HG03196 (cell line): ENCODE data around the gene SUSD6.
"Not testable (repeated sequence)": the region's sequence is repeated elsewhere in the genome, so short reads cannot be mapped to it uniquely, and the experiment has no call there.

Experiments
- ATAC-seq: cut with Tn5 transposase; IDR thresholded peaks from one replicate; pipeline ENCODE4 v1.9.1; 2021; ENCODE audit not compliant: unreplicated experiment

Gene SUSD6

DNA sequence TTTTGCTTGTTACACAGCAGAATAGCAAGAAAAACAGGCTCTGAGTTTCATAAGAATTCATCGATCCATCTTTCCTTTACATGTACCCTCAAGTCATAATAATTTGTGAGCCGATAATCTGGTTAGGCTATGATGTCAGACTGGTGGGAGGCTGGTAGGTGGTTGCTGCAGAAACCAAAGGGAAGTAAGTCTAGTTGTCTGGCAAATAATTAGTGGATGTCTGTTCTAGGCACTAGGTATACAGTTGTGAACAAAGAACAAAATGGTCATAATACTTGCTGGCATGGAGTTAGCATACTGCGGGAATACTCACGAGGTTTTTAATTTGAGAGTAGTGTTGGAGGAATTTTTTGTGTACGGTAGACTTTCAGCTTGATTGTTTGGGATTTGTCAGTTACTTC, 8.8 kb downstream of the SUSD6 start:
- ATAC-seq = no peak

DNA sequence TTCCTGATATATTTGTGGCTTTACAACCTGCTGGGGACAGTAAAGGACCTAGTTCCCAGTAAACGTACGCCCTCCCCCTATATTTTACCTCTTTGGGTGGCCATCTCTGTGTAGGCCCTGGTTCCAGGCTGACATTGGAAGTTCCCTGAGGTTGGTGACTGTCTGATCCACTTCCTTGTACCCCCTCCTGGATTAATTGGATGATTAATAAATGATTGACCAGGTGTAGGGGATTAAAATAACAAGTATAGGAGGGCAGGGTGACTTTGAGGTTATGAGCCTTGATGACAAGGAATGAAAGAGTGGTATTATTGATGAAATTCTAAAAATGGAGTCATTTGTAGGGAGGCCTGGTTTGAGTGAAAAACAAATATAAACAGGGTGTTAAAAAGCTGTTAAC, 9.6 kb downstream of the SUSD6 start:
- no peak for ATAC-seq

- no peak for ATAC-seq
Observed at GRCh38 chr14:69624136-69624535, 12.7 kb downstream of the SUSD6 start.

DNA sequence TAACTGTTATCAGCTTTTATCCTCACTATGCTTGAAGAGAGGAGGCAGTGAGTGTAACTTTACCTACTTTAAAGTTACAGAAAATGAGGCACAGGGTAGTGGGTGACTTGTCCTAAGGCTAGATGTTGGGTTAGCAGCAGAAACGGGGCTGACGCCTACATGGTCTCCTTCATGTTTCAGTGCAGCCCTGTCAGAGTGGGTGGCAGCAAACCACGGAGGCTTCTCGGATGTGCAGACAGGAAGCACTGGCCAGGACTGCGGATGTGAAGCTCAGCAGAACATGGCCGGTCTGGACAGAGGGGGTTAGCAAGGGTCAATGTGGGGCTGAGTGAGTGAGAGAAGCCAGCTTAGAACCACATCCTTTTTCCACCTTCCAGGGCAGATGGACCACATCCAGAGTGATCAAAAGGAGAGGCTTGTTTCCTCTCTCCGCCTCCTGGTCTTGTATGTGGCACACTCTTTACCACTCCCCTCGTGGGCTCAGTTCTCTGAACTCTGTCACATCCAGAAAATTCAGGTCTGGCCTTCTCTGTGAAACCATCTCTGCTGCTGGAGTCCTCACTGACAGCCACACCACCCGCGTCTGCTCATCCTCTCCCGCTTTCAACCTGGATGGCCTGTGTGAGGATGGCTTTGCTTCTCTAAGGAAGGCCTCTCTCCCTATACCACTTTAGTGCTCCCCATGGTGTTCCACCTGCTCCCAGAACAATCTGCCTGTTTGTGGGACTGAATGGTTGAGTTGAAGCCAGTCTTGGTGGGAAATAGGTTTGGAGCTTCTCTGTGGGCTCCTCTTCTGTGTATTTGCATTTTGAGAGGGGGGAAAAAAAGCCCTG, 14.1 kb downstream of the SUSD6 start:
- ATAC-seq = peak; percentile 82

- no peak for ATAC-seq
Observed at GRCh38 chr14:69626132-69626500, 14.7 kb downstream of the SUSD6 start.

DNA sequence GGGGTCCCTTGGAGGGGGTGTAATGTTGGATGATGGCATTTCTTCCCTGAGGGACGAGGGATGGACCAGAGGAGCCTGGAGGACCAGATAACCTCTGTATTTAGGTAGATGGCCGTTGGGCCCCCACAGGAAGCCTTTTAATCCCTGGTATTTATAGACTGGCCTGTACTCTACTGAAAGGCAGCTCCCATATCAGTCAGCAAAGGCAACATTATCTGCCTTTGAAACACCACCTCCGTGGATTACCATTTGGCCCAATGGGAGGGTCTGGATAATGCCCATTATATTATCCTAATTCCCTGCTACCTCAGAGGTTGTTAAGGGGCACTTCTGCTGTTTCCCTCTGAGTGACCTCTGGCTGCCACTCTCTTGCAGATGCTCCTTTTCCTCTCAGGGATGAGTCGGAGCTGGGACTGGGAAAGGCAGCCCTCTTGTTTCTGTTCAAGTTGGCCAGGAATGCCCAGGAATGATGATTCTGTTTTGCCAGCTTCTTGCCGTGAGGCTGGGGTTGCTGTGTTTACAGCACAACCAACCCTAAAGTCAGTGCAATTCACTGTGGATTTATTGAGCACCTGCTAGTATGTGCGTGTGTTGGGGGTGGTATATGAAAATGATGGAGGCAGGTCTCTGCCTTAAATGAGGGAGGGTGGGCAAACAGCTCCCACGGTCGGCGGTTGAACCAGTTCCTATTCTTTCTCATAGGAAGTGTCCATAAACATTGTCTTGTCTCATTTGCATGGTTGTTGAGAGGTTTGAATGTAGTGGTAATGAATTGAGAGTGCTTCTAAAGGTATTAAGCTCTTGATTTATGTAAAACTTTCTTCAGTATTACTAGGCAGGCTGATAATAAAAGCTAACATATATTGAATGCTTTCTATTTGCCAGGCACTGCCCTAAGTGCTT, 18.1 kb downstream of the SUSD6 start:
- ATAC-seq = no peak

- no peak for ATAC-seq
Observed at GRCh38 chr14:69630360-69630759, 19.0 kb downstream of the SUSD6 start.

- no peak for ATAC-seq
Observed at GRCh38 chr14:69631509-69631908, 20.1 kb downstream of the SUSD6 start.

DNA sequence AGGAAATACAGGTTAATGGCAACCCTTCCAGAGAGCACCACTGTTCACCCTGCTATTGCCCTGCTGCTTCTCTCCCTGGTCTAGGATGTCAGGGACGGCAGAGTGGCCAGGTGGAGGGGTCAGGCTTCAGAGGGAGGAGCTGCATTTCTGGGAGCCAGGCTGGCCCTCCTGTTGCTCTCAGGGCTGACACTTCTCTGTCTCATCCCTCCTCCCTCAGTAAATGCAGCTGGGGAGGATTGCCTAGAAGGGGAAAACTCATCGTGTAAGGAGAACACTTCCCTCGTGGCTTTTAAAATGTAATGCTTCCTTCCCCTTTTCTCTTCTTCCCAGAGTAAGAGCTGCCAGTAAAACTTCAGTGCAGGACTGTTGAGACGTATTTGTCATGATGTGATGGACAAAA, 20.8 kb downstream of the SUSD6 start:
- no peak for ATAC-seq

DNA sequence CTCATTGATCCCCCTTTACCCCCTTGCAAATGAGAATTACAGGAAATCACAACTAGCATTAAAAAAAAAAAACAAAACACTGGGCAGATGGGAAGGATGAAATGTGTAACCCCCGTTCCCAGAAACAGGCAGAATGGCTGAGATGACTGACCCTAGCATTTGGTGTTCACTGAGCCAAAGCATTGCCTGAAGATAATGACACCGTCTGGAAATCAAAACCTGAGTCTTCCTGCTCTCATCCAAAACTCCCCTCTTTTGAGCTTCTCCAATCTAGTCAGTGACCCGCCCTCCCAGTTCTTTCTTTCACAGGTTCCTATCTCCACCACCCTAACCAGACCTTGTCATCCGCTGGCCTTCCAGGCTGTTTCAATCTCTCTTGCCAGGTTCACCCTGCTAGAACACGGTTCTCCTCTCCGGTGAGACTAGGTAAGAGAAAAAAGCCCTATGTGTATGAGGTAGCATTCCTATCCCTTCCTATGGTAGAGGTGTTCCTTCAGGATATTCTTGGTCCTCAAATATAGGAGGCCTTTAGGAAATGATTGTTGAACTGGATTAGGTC, 21.3 kb downstream of the SUSD6 start:
- no peak for ATAC-seq

DNA sequence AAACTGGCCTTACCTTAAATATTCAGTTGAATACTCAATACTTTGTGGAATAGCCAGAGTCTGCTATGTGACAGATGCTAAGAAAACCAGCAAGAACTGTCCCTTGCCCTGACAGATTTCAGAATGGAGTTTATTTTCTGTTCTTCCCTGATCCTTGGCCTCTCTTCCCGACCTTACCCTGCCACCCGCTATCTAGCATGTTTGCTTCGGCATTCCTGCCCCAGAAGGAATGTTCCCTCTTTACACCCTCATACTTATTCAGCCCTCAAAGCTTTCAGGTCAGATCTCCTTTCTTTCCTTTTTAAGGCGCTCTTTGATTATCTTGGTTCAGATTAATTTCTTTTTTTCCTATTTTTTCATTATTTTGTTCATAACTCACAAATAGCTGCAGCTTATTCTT, 21.8 kb downstream of the SUSD6 start:
- no peak for ATAC-seq

DNA sequence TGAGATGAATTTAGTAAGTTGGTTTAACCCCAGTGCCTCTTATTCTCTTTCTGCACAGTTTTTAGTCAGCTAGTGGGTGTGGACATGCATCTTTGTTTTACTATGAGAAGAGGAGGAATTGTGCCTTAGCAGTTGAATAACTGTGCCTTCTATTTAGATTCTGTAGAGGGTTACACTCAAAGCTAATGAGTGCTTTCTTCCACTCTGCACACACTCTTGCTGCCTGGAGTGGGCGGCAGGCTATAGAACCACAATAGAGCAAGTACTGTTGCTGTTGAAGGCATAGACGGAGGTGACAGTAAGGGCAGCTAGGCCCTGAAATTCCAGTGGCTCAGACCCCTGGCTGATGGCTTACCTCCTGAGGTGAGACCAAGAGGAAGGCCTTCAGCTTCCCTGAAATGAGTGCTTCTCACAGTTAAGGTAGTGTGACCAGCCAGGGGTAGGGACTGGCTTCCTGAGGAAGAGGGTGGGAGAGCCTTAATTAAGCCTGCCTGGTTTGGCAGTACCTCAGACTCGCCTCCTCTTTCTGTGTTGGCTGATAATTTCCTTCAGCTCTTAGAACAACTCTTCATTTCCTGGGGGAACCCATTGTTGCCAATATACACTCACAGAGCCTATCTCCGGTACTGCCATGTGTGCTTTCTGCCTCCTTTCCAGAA, 24.7 kb downstream of the SUSD6 start:
- ATAC-seq = no peak

DNA sequence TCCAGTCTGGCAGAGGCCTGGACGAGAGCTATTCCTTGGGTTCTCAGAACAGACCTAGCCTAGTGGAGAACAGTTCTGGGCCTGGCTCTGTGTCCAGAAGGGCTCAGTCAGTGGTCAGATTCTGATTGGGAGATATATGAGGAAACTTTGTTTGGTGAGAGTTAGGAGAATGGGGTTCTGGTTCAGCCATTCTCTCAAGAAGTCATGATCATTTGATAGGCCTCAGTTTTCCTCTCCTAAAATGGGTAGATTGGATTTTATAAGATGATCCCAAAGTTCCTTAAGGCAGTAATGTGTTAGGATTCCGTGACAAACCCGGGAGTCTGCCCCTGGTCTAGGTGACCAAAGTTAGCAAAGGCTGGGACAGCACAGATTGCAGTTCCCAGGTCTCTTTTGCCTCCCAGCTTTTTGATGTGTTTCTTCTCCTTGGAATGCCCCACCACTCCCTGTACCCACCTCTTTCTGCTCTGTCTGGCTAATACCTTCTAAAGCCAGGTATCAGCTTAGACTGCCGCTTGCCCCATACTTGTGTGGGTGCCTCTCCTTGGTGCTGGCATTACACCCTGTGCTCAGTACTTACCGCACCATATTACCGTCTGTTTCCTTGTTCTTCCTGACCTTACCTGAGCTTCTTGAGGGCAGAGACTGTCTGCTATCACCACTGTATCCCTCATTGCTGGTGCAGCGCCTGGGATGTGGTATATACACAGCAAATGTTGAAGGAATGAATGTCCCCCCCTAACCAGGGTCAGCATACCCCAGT, 25.5 kb downstream of the SUSD6 start:
- ATAC-seq = no peak

DNA sequence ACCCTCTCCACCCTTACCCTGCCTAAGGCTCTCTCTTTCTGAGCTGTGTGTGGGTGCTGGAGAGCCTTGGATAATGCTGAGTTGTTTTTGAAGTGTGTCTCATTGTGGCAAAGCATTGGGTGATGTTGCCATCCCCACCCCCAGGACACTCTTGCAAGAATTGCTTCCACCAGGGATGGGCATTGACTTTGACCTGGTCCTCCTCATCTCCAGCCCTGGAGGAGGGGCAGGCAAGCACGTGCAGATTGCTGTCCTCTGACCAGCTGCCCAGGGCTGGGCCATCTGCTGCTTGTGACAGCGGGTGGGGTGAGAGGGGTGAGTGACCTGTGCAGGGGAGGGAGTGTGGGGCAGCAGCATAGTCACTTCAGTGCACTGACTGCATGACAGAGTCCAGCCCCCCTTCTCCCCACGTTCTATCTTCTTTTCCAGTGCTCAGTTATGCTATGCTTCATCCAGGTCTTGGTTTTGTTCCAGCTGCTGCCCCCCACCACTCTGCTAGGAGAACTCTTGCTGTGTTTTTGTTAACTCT, 26.2 kb downstream of the SUSD6 start:
- no peak for ATAC-seq

- no peak for ATAC-seq
Observed at GRCh38 chr14:69640931-69641330, 29.5 kb downstream of the SUSD6 start.

DNA sequence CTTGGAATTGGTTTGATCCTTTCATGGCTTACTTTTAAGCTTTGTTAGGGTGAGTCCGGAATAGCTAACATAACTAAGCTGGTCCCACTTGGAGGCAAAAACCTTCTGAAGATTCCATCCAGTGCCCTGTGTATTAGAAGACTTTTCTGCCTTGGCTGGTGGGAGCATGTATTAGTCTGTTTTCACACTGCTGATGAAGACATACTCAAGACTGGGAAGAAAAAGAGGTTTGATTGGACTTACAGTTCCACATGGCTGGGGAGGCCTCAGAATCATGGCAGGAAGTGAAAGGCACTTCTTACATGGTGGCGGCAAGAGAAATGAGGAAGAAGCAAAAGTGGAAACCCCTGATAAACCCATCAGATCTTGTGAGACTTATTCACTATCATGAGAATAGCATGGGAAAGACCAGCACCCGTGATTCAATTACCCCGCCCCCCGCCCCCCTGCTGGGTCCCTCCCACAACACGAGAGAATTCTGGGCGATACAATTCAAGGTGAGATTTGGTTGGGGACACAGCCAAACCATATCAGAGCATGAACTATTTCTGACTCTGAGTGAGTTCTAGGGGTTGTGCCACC, 30.9 kb downstream of the SUSD6 start:
- ATAC-seq = not testable (repeated sequence)

DNA sequence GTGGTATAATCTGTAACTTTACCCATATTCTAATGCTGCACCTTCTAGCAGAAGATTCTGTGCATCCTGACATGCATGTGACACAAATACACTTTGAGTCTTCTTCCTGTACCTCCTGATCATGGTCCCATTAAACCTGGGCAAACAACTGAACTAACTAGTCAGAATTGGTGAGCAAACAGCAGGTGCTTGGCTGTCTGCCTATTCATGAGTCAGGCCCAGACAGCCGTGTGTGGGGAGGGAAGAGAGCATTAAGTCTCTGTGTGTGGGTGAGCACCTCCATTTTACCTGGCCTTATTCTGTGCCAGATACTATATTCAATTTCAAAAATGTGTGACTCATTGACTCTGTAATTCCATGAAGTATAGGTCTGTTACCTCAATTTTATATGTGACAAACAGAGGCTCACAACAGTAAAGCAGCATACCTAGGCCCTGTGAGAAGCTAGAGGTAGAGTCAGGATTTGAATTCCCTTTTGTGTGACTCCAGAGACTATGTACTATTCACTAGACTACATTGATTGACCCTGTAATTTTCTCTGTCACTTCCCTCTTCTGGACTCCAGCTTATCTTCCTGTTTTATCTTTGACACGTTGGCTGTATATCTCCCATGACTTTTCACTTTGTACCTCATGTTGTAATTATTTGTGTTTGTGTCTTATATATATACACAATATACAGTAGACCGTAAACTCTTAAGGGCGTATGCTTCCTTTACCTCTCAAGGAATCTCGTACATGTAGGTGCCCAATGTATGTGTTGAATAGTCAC, 32.2 kb downstream of the SUSD6 start:
- no peak for ATAC-seq

DNA sequence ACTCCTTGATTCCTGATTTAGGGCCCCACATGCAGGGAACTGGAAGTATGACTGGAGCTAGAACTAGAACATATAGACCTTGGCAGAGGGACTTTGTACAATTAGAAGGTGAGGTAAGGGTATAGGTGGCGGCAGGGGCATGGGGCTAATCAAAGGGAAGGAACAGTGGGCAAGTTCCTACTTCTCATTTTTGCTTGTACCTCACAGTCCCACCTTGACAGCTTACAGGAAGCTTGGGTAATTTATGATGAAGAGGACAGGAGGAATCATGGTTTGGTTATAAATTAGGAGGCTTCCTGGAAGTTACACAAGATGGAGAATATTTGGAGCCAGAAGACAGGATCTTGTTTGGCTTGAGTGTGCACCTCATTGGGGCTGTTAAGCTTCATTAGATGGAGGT, 33.4 kb downstream of the SUSD6 start:
- no peak for ATAC-seq

GRCh38 chr14:69647213-69647612, 35.8 kb downstream of the SUSD6 start:
- no peak for ATAC-seq
